Measurements from ENCODE around the gene SRP72.

- no peak for TF ChIP-seq EZH2 (IDR thresholded peaks at IDR 0.05; ENCODE audit: low read length)
- no peak for TF ChIP-seq CTCF (optimal IDR thresholded peaks at IDR 0.05 in 1 of 3, IDR thresholded peaks at IDR 0.05 in 1 of 3, conservative IDR thresholded peaks at IDR 0.05 in 1 of 3; ENCODE audit: extremely low read depth in 1 of 3, insufficient read depth in 2 of 3, low read length in 3 of 3)
Measured at GRCh38 chr4:56466910-56467283, 520 bp upstream of the SRP72 start.

All from keratinocyte (primary cell).